Measurements from ENCODE around the gene CHN2.

GRCh38 chr7:29379551-29379950 lies 185.0 kb downstream of the CHN2 start:
- no peak for TF ChIP-seq REST (IDR thresholded peaks at IDR 0.05; ENCODE audit: insufficient read depth in 1 of 2, low read depth in 2 of 2, low read length in 2 of 2)
- TF ChIP-seq SIN3A (IDR thresholded peaks at IDR 0.05; ENCODE audit: borderline replicate concordance, insufficient read depth, low read length): no peak

Measured in PFSK-1 (cell line).